Astrocyte of the spinal cord (primary cell): ENCODE data around the gene DERA.
"Not testable (repeated sequence)": the region's sequence is repeated elsewhere in the genome, so short reads cannot be mapped to it uniquely, and the experiment has no call there.

Experiments
- DNase-seq: peaks from one replicate; pipeline ENCODE4 v3.0.0; 2011; ENCODE audit warnings: low read depth, low spot score
- H3K4me3 ChIP-seq: 2 replicates; pipeline ENCODE4 v1.5.1; 2011; ENCODE audit warnings: low read depth, mild to moderate bottlenecking, low read length, moderate library complexity
- in situ Hi-C: cut with HindIII; loops from 2 replicates; pipeline ENCODE4 v1.10.0; 2017; ENCODE audit warnings: low sequenced_read_pairs
- TF ChIP-seq, protein P1 (sequence below): IDR thresholded peaks from 2 replicates; pipeline ENCODE4 v1.5.1; 2012; ENCODE audit warnings: low read depth, mild to moderate bottlenecking, low read length, inconsistent platforms

The DERA gene

DNA sequence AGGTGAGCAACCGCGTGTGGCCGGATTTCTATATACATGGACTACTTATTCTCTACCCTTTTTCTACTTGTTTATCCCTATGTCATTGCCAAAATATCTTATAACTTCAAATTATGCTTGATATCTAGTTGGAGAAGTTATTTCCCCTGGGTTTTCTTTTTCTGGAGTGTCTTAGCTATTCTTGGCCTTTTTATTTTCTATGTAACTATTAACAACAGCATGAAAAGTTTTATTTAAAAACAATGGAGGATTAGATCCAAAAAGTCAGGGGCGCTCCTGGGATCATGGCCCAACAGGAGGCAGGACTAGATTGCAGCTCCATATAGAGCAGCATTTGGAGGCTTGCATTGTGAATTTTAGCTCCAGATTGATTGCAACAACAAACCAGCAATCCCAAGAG, 37.6 kb upstream of the DERA start:
- no peak overlapping the region for H3K4me3 ChIP-seq
- in situ Hi-C loops: no loop called here
- TF ChIP-seq, protein P1, sequence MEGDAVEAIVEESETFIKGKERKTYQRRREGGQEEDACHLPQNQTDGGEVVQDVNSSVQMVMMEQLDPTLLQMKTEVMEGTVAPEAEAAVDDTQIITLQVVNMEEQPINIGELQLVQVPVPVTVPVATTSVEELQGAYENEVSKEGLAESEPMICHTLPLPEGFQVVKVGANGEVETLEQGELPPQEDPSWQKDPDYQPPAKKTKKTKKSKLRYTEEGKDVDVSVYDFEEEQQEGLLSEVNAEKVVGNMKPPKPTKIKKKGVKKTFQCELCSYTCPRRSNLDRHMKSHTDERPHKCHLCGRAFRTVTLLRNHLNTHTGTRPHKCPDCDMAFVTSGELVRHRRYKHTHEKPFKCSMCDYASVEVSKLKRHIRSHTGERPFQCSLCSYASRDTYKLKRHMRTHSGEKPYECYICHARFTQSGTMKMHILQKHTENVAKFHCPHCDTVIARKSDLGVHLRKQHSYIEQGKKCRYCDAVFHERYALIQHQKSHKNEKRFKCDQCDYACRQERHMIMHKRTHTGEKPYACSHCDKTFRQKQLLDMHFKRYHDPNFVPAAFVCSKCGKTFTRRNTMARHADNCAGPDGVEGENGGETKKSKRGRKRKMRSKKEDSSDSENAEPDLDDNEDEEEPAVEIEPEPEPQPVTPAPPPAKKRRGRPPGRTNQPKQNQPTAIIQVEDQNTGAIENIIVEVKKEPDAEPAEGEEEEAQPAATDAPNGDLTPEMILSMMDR: no peak
- no peak for DNase-seq

DNA sequence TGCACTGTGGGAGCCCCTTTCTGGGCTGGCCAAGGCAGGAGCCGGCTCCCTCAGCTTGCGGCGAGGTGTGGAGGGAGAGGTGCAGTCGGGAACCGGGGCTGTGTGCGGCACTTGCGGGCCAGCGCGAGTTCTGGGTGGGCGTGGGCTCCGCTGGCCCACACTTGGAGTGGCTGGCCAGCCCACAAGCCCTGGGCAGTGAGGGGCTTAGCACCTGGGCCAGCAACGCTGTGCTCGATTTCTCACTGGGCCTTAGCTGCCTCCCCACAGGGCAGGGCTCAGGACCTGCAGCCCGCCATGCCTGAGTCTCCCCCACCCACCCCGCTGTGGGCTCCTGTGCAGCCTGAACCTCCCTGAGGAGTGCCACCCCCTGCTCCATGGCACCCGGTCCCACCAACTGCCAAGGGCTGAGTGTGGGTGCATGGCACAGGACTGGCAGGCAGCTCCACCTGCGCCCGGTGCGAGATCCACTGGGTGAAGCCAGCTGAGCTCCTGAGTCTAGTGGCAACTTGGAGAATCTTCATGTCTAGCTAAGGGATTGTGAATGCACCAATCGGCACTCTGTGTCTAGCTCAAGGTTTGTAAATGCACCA, 36.5 kb upstream of the DERA start:
- H3K4me3 ChIP-seq, DNase-seq, in situ Hi-C loops: not testable (repeated sequence)

DNA sequence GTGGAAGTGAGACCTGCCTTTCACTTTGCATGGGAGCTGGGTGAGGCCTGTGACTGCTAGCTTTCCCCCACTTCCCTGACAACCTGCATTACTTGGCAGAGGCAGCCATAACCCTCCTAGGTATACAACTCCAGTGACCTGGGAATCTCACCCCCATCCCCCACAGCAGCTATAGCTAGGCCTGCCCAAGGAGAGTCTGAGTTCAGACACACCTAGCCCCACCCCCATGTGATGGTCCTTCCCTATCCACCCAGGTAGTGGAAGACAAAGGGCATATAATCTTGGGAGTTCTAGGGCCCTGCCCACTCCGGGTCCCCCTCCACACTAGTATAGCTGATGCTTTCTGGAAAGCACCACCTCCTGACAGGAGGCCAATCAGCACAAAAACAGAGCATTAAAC, 35.3 kb upstream of the DERA start:
- no peak for DNase-seq

DNA sequence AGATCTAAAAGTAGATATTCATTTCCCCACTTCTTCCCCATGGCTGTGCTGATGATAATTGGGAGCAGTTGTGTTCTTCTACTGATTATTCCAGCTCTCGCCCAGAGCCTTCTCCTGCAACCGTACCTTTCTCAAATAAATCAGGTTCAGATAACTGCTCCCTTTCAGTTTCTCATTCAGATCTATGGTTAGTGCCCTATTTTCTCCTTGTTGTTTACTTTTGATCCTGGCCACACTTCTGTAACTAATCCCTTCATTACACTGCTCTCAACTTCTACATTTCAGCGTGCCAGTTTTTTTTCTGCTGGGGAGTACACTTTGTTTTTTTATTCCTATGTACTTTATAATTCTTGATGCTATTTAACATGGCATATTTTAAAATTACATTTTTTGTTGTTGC, 31.7 kb upstream of the DERA start:
- TF ChIP-seq, protein P1: no peak
- in situ Hi-C loops: no loop called here
- DNase-seq: no peak
- H3K4me3 ChIP-seq: no peak overlapping the region

More for the DNA sequence above, 35.3 kb upstream of the DERA start:
- TF ChIP-seq, protein P1: no peak
- H3K4me3 ChIP-seq: no peak overlapping the region
- in situ Hi-C loops: no loop called here

DNA sequence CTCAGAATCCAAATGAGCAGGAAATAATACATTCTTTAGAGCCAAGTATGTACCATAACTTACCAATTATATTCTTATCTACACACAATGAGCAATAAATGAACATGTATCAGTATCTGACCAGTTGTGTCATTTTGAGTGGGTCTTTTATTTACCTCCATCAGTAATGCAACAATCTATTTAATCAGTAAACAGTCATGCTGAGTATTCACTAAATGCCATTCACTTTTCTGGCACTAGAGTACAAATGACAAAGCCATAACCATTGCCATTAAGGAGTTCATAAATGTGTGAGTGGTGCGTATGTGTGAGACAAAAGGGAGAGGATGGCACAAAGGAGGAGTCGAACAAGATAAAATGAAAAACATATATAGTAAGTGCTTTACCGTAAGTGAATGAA, 30.4 kb upstream of the DERA start:
- in situ Hi-C loops: no loop called here
- no peak for DNase-seq
- no peak overlapping the region for H3K4me3 ChIP-seq
- TF ChIP-seq, protein P1: no peak

DNA sequence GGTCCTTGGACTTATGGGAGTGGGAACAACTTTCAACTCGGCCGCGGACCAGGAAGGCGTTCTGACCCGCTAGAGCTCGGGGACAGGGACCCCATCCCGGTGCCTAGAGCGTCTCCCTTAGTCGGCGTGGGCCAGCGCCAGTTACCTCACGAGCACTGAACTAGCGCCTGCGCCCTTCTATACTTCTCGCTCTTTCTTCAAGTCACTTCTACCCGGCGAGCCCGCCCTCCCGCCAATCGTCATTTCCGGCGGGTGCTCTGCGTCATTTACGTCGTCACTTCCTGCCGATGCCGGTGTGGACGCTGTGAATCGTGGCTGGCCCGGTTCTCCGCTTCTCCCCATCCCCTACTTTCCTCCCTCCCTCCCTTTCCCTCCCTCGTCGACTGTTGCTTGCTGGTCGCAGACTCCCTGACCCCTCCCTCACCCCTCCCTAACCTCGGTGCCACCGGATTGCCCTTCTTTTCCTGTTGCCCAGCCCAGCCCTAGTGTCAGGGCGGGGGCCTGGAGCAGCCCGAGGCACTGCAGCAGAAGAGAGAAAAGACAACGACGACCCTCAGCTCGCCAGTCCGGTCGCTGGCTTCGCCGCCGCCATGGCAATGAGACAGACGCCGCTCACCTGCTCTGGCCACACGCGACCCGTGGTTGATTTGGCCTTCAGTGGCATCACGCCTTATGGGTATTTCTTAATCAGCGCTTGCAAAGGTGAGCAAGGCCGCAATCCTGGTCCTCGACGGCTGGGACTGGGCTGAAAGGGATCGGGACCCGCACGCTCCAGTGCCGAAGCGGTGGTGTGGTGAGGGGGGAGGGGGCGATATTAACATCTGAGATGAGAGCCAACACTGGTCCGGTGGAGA, 28.8 kb upstream of the DERA start, which contains the start of gene STRAP:
STRAP (plus strand) TSS at position 270 of the 854 bp plus-strand sequence; CDS start at position 591, 321 bp downstream.
- in situ Hi-C loops: no loop called here
- DNase-seq: peak; percentile 98
- H3K4me3 ChIP-seq: peak within 1 kb of the TSS; percentile 99
- TF ChIP-seq, protein P1: no peak

DNA sequence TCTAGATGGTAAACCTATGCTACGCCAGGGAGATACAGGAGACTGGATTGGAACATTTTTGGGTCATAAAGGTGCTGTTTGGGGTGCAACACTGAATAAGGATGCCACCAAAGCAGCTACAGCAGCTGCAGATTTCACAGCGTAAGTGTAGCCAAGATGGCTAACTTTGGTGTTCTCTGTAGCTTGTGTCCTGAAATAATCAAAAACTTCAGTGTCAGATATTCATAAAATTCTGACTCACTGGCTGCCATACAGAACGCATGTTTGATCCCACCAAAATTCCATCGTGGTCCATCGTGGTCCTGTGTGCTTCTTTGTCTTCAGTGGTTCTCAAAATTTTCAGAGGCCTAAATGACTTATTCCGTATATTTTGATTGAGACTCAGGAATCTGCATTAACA, 27.6 kb upstream of the DERA start:
- peak overlapping the region; percentile 99 for H3K4me3 ChIP-seq

More for the DNA sequence above, 27.6 kb upstream of the DERA start:
- in situ Hi-C loops: no loop called here
- DNase-seq: no peak
- TF ChIP-seq, protein P1: no peak
